ENCODE results near the gene NBAS.

DNA sequence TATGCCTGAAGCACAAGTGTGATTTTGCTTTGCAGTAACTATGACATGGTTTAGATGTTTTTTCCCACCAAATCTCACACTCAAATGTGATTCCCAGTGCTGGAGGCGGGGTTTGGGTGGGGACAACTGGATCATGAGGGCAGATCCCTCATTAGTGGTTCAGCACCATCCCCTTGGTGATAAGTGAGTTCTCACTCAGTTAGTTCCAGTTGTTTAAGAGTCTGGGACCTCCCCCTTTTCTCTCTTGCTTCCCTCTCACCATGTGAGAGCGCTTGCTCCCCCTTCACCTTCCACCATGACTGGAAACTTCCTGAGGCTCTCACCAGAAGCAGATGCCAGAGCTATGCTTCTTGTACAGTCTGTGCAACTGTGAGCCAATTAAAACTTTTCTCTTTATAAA lies 102.9 kb downstream of the NBAS start:
- TF ChIP-seq CTCF (conservative IDR thresholded peaks at IDR 0.05; ENCODE audit: low read length) = no peak
- TF ChIP-seq EZH2phosphoT487 (IDR thresholded peaks at IDR 0.05; ENCODE audit: borderline replicate concordance, low read depth, low read length) = no peak

Data from OCI-LY7 (cell line).